Hepatocyte (in vitro differentiated cells): ENCODE measurements around the gene TMEM184B.

Source experiments
- CTCF ChIP-seq: fragments of 200-600 bp; sonication (generic); IDR thresholded peaks from 2 replicates; pipeline ENCODE4 v1.5.1; 2016; ENCODE audit warnings: antibody characterized with exemption, mild to moderate bottlenecking; ENCODE audit not compliant: poor library complexity
- EZH2 ChIP-seq: fragments of 200-600 bp; sonication (generic); IDR thresholded peaks from 2 replicates; pipeline ENCODE4 v1.6.1; 2016; ENCODE audit warnings: antibody characterized with exemption, mild to moderate bottlenecking, borderline replicate concordance
- EZH2phosphoT487 ChIP-seq: fragments of 200-600 bp; sonication (generic); IDR thresholded peaks from one replicate; pipeline ENCODE4 v1.6.1; 2018; ENCODE audit warnings: antibody characterized with exemption, mild to moderate bottlenecking, low read depth, moderate library complexity; ENCODE audit not compliant: unreplicated experiment, severe bottlenecking

- TF ChIP-seq CTCF (no peak), EZH2phosphoT487 (no peak), EZH2 (no peak)
Measured at GRCh38 chr22:38317995-38318715, 45.3 kb upstream of the TMEM184B start.
